ENCODE data around the gene TMEM101. TPM values are rescaled to one million over a fixed set of nuclear protein-coding genes. Genes with fewer than 3 reads are reported as not detected.

Gene TMEM101
- total RNA-seq, 2 experiments from 2014 or later: 26.5 to 27.2 TPM

DNA sequence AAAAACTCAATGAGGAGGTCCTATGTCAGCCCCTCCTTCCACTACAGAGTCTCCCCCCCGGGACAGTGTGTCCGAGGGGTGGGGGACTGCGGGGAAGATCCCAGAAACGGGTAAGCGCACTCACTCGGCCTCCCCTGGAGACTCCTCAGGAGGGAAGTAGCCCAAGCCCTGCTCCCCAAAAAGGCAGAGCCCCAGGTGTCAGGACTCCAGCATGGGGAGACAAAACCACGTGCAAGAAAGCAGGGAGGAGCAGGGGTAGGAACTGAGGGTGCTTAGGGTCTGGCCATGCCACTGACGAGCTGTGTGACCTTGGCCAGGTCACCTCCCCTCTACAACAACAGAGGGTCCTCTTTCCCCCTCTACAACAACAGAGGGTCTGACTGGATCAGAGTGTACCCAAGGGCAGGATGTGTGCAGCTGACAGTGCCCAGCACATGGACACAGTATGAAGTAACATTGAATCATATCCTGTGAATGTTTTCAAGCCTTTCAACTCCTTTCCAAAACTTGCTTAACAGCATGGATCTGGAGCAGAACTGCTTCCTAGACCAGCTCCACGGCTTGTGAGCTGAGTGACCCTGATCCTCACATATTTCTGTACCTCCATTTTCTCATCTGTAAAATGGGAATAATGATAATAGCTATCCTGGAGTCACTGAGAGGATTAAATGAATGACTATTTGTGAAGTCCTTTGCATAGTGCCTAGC lies 12.5 kb downstream of the TMEM101 start:
- CTCF ChIA-PET (ENCODE audit: unreplicated experiment): no interaction called here
- POLR2A ChIA-PET: interaction anchor here (0.7 kb wide), 1 partner anchor 17 kb away, joined by 3 read pairs; no protein-coding TSS in a partner anchor
- no peak for TF ChIP-seq EZH2phosphoT487 (IDR thresholded peaks at IDR 0.05; ENCODE audit: borderline replicate concordance, low read depth, low read length)
- TF ChIP-seq, protein P1, sequence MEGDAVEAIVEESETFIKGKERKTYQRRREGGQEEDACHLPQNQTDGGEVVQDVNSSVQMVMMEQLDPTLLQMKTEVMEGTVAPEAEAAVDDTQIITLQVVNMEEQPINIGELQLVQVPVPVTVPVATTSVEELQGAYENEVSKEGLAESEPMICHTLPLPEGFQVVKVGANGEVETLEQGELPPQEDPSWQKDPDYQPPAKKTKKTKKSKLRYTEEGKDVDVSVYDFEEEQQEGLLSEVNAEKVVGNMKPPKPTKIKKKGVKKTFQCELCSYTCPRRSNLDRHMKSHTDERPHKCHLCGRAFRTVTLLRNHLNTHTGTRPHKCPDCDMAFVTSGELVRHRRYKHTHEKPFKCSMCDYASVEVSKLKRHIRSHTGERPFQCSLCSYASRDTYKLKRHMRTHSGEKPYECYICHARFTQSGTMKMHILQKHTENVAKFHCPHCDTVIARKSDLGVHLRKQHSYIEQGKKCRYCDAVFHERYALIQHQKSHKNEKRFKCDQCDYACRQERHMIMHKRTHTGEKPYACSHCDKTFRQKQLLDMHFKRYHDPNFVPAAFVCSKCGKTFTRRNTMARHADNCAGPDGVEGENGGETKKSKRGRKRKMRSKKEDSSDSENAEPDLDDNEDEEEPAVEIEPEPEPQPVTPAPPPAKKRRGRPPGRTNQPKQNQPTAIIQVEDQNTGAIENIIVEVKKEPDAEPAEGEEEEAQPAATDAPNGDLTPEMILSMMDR (conservative IDR thresholded peaks at IDR 0.05; ENCODE audit: low read length): no peak
- no peaks in the 10 kb centered on the region for H3K79me2 ChIP-seq (ENCODE audit: insufficient read depth, low read depth, low read length)
- no TSS peak for BruUV-seq (replicated peaks)
- H3K9me2 ChIP-seq (ENCODE audit: insufficient read depth, low read length): no peaks in the 10 kb centered on the region
- H2AFZ ChIP-seq (ENCODE audit: low read length): no peak overlapping the region
- H3K36me3 ChIP-seq (ENCODE audit: insufficient read depth, low read length): no peaks in the 10 kb centered on the region
- DNase-seq (ENCODE audit: low spot score): no peak
- no peak overlapping the region for H3K27ac ChIP-seq (ENCODE audit: low read depth, low read length, poor library complexity, severe bottlenecking)
- no peak overlapping the region for H3K4me3 ChIP-seq (ENCODE audit: low read depth, low read length, poor library complexity, severe bottlenecking)
- H3K4me1 ChIP-seq (ENCODE audit: insufficient read depth, low read length, poor library complexity, severe bottlenecking): peaks cover 8% of the 10 kb centered on the region
- H4K20me1 ChIP-seq (ENCODE audit: insufficient read depth, low read length): no peaks in the 10 kb centered on the region
- no peaks in the 10 kb centered on the region for H3K9me3 ChIP-seq (ENCODE audit: low read length)
- H3K4me2 ChIP-seq (ENCODE audit: low read length): no peak overlapping the region
- intact Hi-C loops (cut with micrococcal nuclease; ENCODE audit: unreplicated experiment): no loop called here

DNA sequence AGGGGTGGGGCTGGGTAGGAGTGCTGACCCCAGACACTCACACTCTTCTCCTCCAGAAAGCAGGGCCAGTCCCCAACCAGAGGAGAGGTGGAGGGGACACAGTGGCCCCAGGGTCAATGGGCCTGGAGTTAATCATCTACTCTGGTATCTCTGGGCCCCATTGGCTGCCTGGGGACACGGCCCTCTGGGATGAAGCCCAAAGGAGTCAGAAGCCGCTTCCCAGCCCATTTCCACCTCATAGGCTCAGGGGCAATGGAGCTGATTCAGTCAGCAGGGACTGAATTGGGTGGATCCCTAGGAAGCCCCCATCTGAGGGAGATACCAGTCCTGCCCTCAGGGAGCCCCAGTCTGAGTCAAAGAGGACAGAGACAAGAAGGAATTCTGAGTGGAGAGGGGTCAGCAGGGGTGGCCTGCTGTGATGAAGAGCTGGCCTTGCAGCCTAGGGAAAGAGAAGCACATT lies 13.3 kb downstream of the TMEM101 start:
- CTCF ChIA-PET (ENCODE audit: unreplicated experiment): no interaction called here
- BruUV-seq (replicated peaks): no TSS peak
- Histone ChIP-seq H3K4me1 (ENCODE audit: insufficient read depth, low read length, poor library complexity, severe bottlenecking) (peaks cover 6% of the 10 kb centered on the region), H3K36me3 (ENCODE audit: insufficient read depth, low read length) (no peaks in the 10 kb centered on the region), H3K9me2 (ENCODE audit: insufficient read depth, low read length) (no peaks in the 10 kb centered on the region), H3K4me2 (ENCODE audit: low read length) (no peak overlapping the region), H4K20me1 (ENCODE audit: insufficient read depth, low read length) (no peaks in the 10 kb centered on the region), H2AFZ (ENCODE audit: low read length) (no peak overlapping the region), H3K4me3 (ENCODE audit: low read depth, low read length, poor library complexity, severe bottlenecking) (no peak overlapping the region), H3K27ac (ENCODE audit: low read depth, low read length, poor library complexity, severe bottlenecking) (no peak overlapping the region), H3K9me3 (ENCODE audit: low read length) (no peaks in the 10 kb centered on the region), H3K79me2 (ENCODE audit: insufficient read depth, low read depth, low read length) (no peaks in the 10 kb centered on the region)
- no peak for DNase-seq (ENCODE audit: low spot score)
- no peak for TF ChIP-seq EZH2phosphoT487 (IDR thresholded peaks at IDR 0.05; ENCODE audit: borderline replicate concordance, low read depth, low read length)
- TF ChIP-seq, protein P1 (conservative IDR thresholded peaks at IDR 0.05; ENCODE audit: low read length): no peak
- intact Hi-C loops (cut with micrococcal nuclease; ENCODE audit: unreplicated experiment): no loop called here
- POLR2A ChIA-PET: no interaction called here

DNA sequence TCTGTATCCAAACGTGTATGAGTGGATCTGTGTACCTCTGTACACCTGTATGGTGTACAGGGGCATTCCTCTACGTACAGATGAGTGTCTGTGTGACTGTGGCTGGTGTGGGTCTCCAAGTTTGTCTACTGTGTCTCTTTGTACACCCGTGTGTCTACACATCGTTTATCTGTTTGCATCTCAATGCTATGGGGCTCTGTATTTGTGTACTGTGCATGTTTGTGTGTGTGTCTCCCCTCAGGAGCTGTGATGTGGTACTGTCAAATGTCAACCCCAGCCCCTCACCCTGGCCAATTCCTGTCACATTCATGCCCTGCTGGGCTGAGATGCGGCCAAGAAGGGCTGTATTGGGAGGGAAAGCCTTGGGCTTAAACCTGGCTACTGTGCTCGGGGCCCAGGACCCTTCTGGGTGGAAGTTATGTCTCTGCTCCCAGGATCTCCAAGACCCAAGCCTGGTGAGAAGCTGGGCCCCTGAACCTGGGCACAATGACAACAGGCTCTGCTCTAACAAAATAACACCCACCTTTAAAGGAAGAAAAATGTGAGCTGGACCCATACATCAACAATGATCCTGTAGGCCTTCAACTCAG lies 13.8 kb downstream of the TMEM101 start:
- no peak for TF ChIP-seq EZH2phosphoT487 (IDR thresholded peaks at IDR 0.05; ENCODE audit: borderline replicate concordance, low read depth, low read length)
- TF ChIP-seq, protein P1 (conservative IDR thresholded peaks at IDR 0.05; ENCODE audit: low read length): no peak
- H3K79me2 ChIP-seq (ENCODE audit: insufficient read depth, low read depth, low read length): no peaks in the 10 kb centered on the region
- no peaks in the 10 kb centered on the region for H3K9me2 ChIP-seq (ENCODE audit: insufficient read depth, low read length)
- BruUV-seq (replicated peaks): no TSS peak
- H4K20me1 ChIP-seq (ENCODE audit: insufficient read depth, low read length): no peaks in the 10 kb centered on the region
- peaks cover under 1% of the 10 kb centered on the region for H3K4me1 ChIP-seq (ENCODE audit: insufficient read depth, low read length, poor library complexity, severe bottlenecking)
- H3K9me3 ChIP-seq (ENCODE audit: low read length): no peaks in the 10 kb centered on the region
- H3K27ac ChIP-seq (ENCODE audit: low read depth, low read length, poor library complexity, severe bottlenecking): no peak overlapping the region
- intact Hi-C loops (cut with micrococcal nuclease; ENCODE audit: unreplicated experiment): no loop called here
- no peak for DNase-seq (ENCODE audit: low spot score)
- H3K4me3 ChIP-seq (ENCODE audit: low read depth, low read length, poor library complexity, severe bottlenecking): no peak overlapping the region
- H3K4me2 ChIP-seq (ENCODE audit: low read length): no peak overlapping the region
- H2AFZ ChIP-seq (ENCODE audit: low read length): no peak overlapping the region
- H3K36me3 ChIP-seq (ENCODE audit: insufficient read depth, low read length): no peaks in the 10 kb centered on the region
- CTCF ChIA-PET (ENCODE audit: unreplicated experiment): no interaction called here
- POLR2A ChIA-PET: no interaction called here

Measured in OCI-LY7 (cell line).